Pons (tissue), 1 donor: ENCODE measurements around the gene DLG4.

Source experiments
- DNase-seq: peaks from one replicate; pipeline ENCODE4 v3.0.0-alpha.2; 2016; ENCODE audit warnings: low spot score

Gene DLG4

GRCh38 chr17:7219812-7220592 lies at the start of gene DLG4, which contains the start of gene ACADVL:
DLG4 (minus strand) TSS chr17:7219836.
ACADVL (plus strand) TSS chr17:7219938; CDS start chr17:7219985, 47 bp downstream.
- DNase-seq: no peak

GRCh38 chr17:7266784-7267183 lies 47.1 kb upstream of the DLG4 start:
- DNase-seq: no peak

- DNase-seq: no peak
Observed at GRCh38 chr17:7263801-7264078, 44.1 kb upstream of the DLG4 start.

GRCh38 chr17:7262935-7263800 lies 43.5 kb upstream of the DLG4 start:
- no peak for DNase-seq

GRCh38 chr17:7262192-7262934 lies 42.7 kb upstream of the DLG4 start, which contains the start of gene CLDN7:
CLDN7 (minus strand) TSS chr17:7262478; CDS start chr17:7262043, 435 bp downstream.
- no peak for DNase-seq

GRCh38 chr17:7261379-7262191 lies 41.9 kb upstream of the DLG4 start:
- DNase-seq: no peak

GRCh38 chr17:7260651-7261378 lies 41.2 kb upstream of the DLG4 start:
- DNase-seq: no peak

GRCh38 chr17:7260151-7260550 lies 40.5 kb upstream of the DLG4 start:
- DNase-seq: no peak

GRCh38 chr17:7259555-7259889 lies 39.9 kb upstream of the DLG4 start:
- no peak for DNase-seq

- DNase-seq: no peak
Observed at GRCh38 chr17:7258731-7259554, 39.3 kb upstream of the DLG4 start.

- DNase-seq: no peak
Observed at GRCh38 chr17:7256766-7257456, 37.3 kb upstream of the DLG4 start.

- no peak for DNase-seq
Observed at GRCh38 chr17:7254511-7254910, 34.9 kb upstream of the DLG4 start.

GRCh38 chr17:7253082-7253481 lies 33.4 kb upstream of the DLG4 start:
- DNase-seq: no peak

- peak; percentile 92 for DNase-seq
Observed at GRCh38 chr17:7252176-7253043, 32.8 kb upstream of the DLG4 start, which contains the start of gene ELP5. ELP5 (plus strand) TSS chr17:7252215; CDS start chr17:7252551, 336 bp downstream.

- peak; percentile 100 for DNase-seq
Observed at GRCh38 chr17:7251661-7252175, 32.1 kb upstream of the DLG4 start, which contains the start of gene CTDNEP1. CTDNEP1 (minus strand) TSS chr17:7251734; CDS start chr17:7251296, 438 bp downstream.

- no peak for DNase-seq
Observed at GRCh38 chr17:7250695-7251627, 31.3 kb upstream of the DLG4 start.

GRCh38 chr17:7249830-7250229 lies 30.2 kb upstream of the DLG4 start:
- DNase-seq: no peak
